Bronchial epithelial cell (primary cell): ENCODE data around the gene TMSB10. TPM values are rescaled to one million over a fixed set of nuclear protein-coding genes. Genes with fewer than 3 reads are reported as not detected.
A peak's percentile ranks its signal among the peaks of the same experiment; 100 is the strongest.
"Not testable (repeated sequence)": the region's sequence is repeated elsewhere in the genome, so short reads cannot be mapped to it uniquely, and the experiment has no call there.

Source experiments
- DNase-seq: peaks from one replicate; pipeline ENCODE4 v3.0.0-alpha.2; 2010; ENCODE audit warnings: low read depth
- FAIRE-seq: peaks from 2 replicates; lab custom pipeline; 2011; peaks lifted over from hg19 to GRCh38; lab: Jason Lieb, UNC
- H3K27me3 ChIP-seq: 2 replicates; pipeline ENCODE4 v1.5.1; 2011; ENCODE audit warnings: low read length; ENCODE audit not compliant: control insufficient read depth, insufficient read depth
- H3K36me3 ChIP-seq: 2 replicates; pipeline ENCODE4 v1.5.1; 2011; ENCODE audit warnings: low read length; ENCODE audit not compliant: control insufficient read depth, insufficient read depth
- H3K4me3 ChIP-seq: 2 replicates; pipeline ENCODE4 v1.5.1; 2011; ENCODE audit warnings: mild to moderate bottlenecking, low read depth, low read length, control low read depth
- CTCF ChIP-seq: IDR thresholded peaks from 2 replicates; pipeline ENCODE4 v1.5.1; 2011; ENCODE audit warnings: mild to moderate bottlenecking, moderate library complexity, low read length, control low read depth, inconsistent platforms; ENCODE audit not compliant: insufficient read depth, severe bottlenecking
- total RNA-seq: library from RNA; depleted of rRNA; stranded (reverse); fragments of >200 nt; gene quantifications from 2 replicates; pipeline ENCODE4 v1.2.1, GENCODE V29; 2014

TMSB10 gene
- total RNA-seq, 1 donor from 2014 or later = 8,033 TPM

- Histone ChIP-seq H3K36me3 (peaks cover 3% of the 10 kb centered on the region), H3K4me3 (peak overlapping the region; percentile 88), H3K27me3 (no peaks in the 10 kb centered on the region)
- TF ChIP-seq CTCF = no peak
- no peak for FAIRE-seq
- peak; percentile 91 for DNase-seq
Observed at GRCh38 chr2:84906900-84907714, 1.7 kb downstream of the TMSB10 start.

- DNase-seq (peak; percentile 27), FAIRE-seq (no peak)
- Histone ChIP-seq H3K36me3 (peaks cover 3% of the 10 kb centered on the region), H3K27me3 (no peaks in the 10 kb centered on the region), H3K4me3 (no peak overlapping the region)
- TF ChIP-seq CTCF = no peak
Observed at GRCh38 chr2:84908948-84909713, 3.7 kb downstream of the TMSB10 start.

- H3K27me3 ChIP-seq = no peaks in the 10 kb centered on the region
- H3K4me3 ChIP-seq = no peak overlapping the region
- no peak for TF ChIP-seq CTCF
- no peak for DNase-seq
- FAIRE-seq = no peak
- H3K36me3 ChIP-seq = peaks cover 2% of the 10 kb centered on the region
Observed at GRCh38 chr2:84911135-84911678, 5.8 kb downstream of the TMSB10 start.

- FAIRE-seq (no peak), DNase-seq (no peak)
- H3K27me3 ChIP-seq = no peaks in the 10 kb centered on the region
- H3K36me3 ChIP-seq = no peaks in the 10 kb centered on the region
- TF ChIP-seq CTCF = no peak
- H3K4me3 ChIP-seq = no peak overlapping the region
Observed at GRCh38 chr2:84912984-84913383, 7.5 kb downstream of the TMSB10 start.

GRCh38 chr2:84914334-84914733 lies 8.9 kb downstream of the TMSB10 start:
- no peaks in the 10 kb centered on the region for H3K27me3 ChIP-seq
- DNase-seq (no peak), FAIRE-seq (no peak)
- no peak for TF ChIP-seq CTCF
- H3K36me3 ChIP-seq = no peaks in the 10 kb centered on the region
- no peak overlapping the region for H3K4me3 ChIP-seq

- not testable (repeated sequence) for FAIRE-seq, H3K27me3 ChIP-seq, H3K36me3 ChIP-seq, DNase-seq, H3K4me3 ChIP-seq
Observed at GRCh38 chr2:84915675-84916074, 10.2 kb downstream of the TMSB10 start.

- not testable (repeated sequence) for FAIRE-seq, H3K4me3 ChIP-seq, H3K27me3 ChIP-seq, H3K36me3 ChIP-seq, DNase-seq
Observed at GRCh38 chr2:84917821-84918220, 12.4 kb downstream of the TMSB10 start.
